Cardiac septum (tissue), 1 donor: ENCODE data around the gene SREBF1. TPM values are rescaled to one million over a fixed set of nuclear protein-coding genes. Genes with fewer than 3 reads are reported as not detected.

ENCODE experiments used
- DNase-seq: peaks from one replicate; pipeline ENCODE4 v3.0.0-alpha.2; 2020; ENCODE audit warnings: low spot score
- intact Hi-C: fragments of 100-400 bp; cut with DNase I; formaldehyde crosslinking; loops from one replicate; pipeline ENCODE4 v1.14.0; 2022
- total RNA-seq: library from RNA; stranded (reverse); fragmentation: NEBNext Ultra II Directional; extraction: Animal tissue kit (Norgen Biotek cat#: 25700); gene quantifications from one replicate; pipeline ENCODE4 v1.2.1, GENCODE V29; 2021
- donor health status: DM: no; HTN: no; CAD: no.

Gene SREBF1
- total RNA-seq, 1 donor from 2014 or later, result 17.1 TPM

DNA sequence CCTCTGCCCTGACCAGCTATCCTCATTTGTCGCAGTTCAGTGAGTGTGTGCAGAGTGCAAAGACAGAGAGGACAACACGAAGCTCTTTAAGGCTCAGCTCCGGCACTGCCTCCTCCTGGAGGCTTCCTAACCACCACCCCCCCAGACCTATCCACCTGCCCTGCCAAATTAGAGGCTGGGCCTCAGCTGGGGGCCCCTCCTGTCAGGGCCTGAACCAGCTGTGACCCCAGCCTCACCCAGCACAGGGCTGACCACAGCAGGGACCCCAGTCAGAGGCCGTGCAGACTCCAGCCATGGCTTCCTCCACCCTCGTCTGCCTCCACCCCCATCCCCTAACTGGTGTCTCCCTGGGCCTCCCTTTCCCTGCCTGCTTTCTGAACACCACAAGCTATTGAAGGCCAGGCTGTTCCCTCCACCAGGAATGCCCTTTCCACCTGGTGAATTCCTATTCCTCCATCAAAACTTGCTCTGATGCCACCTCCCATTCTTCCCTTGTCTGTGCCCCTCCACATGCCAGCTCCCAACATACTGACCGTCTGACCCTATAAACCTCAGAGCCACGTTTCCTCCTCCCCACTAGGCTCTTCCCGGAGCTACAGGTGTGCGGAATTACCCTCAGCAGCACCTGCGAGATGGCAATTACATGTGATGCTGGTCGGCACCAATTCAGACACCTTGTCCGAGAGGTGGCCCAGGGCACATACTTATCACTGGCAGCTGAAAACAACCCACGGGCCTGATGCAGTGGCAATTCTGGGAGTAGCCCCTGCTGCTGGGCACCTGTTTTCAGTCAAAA, 8.8 kb downstream of the SREBF1 start:
- intact Hi-C loops, result no loop called here
- DNase-seq, result no peak

DNA sequence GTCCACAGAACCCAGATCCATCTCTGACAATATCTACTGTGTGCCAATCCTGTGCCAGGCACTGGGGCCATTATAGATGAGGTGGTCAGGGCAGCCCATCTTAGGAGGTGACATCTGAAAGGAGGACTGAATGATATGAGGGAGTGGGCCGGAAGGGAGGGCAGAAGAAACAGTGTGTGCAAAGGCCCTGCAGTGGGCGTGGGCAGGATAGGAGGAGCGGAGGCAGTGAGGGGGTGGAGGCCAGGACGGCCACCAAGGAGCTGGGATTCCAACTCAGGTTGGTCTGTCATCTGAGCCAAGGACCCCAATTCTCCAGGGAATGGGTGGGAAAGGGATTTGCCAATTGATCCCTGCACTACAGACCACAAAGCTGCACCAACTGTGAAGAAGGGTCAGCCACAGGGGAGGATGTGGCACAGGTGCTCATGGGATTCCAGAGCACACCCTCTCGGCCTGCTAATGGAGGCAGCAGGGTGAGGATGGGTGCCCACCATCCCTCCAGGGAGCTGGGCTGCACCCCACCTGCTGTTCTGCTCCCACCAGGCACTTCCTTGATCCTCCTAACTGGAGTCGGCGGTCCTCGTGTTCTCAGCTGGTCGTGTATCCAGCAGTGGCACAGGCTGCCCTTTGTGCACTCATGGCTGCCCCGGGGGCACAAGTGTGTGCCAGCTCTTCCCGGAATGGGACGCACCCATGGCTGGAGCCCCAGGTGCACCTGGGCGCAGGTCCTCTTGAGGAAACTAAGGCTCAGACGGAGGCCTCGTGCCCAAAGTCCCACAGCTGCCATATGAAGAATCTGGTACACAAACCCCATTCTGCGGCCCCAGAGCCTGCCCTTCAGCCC, 9.6 kb downstream of the SREBF1 start:
- intact Hi-C loops, result no loop called here
- DNase-seq, result no peak

DNA sequence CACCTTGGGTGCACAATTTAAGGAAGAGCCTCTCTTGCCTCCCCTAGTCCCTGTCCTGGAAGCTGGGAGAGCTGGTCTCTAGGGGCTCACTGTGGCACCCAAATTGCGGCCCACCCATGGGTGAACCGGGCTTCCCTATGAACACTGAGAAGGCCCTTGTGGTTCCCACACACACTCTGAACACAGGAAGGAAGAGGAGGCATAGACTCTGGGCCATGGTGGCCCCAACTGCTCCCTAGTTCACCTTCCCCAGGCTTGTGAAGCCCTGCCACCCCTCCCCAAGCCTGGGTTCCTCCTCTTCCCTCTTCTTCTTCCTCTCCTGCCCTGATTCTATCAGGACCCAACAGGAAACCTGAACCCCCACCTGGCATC, 10.5 kb downstream of the SREBF1 start:
- no peak for DNase-seq
- intact Hi-C loops, result no loop called here

DNA sequence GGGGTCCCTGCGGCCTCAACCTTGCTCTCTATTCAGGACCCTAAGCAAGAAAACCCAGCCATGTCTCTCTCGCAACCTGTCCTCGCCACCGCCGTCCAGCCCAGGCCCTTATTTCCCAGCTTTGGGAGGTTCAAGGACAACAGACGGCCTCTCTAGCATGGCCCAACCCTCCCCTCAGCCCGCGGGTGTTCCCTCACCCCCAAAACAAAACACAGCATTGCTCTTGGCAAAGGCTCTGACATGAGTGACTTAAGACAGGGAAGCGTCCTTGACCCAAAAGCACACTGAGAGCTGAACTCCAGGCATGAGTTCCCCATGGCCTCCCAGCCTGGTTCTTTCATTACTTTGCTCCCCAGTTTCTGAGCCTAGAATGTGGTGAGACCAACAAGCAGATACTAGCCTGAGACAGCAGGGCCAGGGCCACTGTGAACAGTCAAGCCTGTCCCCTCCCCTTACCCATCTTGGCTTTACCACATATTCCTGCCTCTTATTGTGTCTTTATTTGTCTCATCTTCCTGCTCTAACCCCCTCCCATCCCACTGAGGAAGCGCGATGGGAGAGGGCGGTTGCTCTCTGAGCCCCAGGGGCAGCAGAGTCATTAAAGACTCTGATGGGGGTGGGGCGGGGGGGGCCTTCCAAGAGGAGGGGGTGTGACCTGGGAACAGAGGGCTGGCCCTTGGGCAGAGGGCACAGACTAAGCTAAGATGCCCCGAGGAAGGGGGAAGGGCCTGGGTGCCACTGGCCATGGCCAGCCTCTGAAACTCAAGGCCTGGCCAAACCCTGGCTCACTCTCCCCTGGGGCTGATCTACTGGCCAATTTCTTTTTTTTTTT, 11.8 kb downstream of the SREBF1 start:
- intact Hi-C loops, result loop anchor here (5.0 kb wide), 1 partner anchor 212 kb away; the partner anchor contains the start of genes ATPAF2 and GID4
- DNase-seq, result no peak

DNA sequence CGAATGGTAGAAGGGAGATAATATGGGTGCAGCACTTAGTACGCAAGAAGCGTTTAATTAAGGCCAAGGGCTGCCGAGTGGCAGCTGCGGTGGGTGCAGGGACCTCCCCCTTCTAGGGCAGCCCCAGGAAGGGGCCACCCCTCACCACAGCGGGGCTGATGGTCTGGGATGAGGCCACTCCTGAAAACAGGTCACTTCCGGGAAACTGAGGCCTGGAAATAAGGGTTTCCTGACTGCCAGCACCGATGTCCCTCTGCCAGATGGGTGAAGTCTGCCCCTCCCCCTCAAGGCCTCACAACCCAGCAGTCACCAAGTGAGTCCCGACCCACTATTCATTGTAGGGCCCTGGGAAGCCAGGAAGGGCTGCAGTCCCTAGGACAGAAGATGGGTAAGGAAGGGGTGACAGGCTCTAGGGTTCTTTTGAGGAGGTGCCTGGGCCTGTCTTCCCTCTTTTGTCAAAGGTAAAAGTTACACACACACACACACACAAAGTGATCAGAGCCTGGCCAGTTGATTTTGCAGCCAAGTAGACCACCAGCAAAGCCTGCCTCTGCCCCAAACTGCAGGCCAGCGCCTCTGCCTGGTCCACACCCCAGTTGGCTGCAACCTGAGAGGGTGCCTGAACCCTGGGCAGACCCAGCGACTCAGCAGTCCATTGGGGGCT, 12.5 kb downstream of the SREBF1 start:
- DNase-seq, result no peak
- intact Hi-C loops, result loop anchor here (5.0 kb wide), 1 partner anchor 213 kb away; the partner anchor contains the start of genes ATPAF2 and GID4

DNA sequence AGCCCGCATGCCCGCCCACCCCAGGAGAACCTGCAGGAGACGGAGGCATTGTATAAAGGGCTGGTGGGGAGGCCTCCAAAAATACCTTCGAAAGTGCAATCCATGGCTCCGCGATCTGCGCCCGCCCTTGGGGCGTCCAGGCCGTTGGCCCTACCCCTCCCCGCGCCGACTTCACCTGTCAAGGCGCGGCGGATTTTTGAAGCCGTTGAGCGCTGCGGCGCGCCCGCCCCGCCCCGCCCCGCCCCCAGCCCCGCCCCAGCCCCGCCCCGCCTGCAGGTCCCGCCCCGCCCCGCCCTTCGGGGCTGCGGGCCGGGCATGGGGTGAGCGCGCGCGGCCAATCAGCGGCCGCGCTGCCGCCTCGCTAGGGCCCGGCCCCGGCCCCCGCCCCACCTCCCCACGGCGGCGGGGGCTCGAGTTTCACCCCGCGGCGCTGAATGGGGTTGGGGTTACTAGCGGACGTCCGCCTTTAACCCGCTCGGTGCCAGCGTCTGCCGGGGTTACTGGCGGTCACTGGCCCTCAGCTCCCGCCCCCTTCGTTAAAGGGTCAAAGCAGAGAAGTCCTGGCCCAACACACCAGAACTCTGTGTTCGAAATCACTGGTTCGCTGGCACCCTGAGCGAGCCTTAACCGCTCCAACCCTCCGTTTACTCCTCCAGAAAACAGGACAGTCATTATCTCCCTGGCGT, 13.2 kb downstream of the SREBF1 start:
- peak; percentile 91 for DNase-seq
- intact Hi-C loops, result loop anchor here (5.0 kb wide), 1 partner anchor 214 kb away; the partner anchor contains the start of genes ATPAF2 and GID4

DNA sequence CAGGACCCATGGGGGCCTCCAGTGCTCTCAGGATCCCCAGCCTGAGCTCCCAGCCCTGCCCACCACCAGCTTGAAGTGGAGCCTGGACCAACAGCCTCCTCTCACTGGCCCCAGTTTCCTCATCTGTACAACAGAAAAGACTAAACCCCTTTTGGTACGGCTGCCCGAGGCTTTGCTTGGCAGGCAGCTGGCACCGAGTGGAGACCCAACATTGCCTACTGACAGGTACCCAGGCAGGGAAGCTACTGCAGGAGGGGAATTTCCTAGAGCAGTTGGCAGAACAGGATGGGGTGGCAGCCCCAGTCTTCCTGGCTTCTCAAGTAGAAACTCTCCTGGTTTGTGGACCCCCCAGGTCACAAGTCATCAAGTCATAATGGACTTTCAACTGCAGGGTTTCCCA, 14.2 kb downstream of the SREBF1 start:
- no peak for DNase-seq
- intact Hi-C loops, result loop anchor here (5.0 kb wide), 1 partner anchor 215 kb away; the partner anchor contains the start of genes ATPAF2 and GID4

DNA sequence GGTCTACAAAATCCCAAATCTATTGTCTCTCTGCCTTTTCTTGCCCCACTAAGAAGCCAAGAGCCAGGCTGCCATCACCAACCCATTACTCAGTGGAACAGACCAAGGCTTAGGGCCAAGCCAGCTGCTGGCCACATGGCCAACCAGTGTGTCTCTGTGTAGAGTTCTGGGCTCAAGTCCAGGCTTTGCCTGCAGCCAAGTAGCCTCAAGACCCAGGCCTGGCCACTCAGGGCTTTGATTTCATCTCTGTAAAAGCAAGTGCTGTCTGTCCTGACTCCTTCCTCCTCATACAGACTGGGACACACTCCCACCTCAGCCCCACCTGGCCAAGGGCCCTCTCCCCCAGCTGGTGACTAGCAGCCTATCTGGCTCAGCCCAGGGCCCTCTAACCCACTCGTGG, 14.6 kb downstream of the SREBF1 start:
- no peak for DNase-seq
- intact Hi-C loops, result loop anchor here (5.0 kb wide), 1 partner anchor 215 kb away; the partner anchor contains the start of genes ATPAF2 and GID4

DNA sequence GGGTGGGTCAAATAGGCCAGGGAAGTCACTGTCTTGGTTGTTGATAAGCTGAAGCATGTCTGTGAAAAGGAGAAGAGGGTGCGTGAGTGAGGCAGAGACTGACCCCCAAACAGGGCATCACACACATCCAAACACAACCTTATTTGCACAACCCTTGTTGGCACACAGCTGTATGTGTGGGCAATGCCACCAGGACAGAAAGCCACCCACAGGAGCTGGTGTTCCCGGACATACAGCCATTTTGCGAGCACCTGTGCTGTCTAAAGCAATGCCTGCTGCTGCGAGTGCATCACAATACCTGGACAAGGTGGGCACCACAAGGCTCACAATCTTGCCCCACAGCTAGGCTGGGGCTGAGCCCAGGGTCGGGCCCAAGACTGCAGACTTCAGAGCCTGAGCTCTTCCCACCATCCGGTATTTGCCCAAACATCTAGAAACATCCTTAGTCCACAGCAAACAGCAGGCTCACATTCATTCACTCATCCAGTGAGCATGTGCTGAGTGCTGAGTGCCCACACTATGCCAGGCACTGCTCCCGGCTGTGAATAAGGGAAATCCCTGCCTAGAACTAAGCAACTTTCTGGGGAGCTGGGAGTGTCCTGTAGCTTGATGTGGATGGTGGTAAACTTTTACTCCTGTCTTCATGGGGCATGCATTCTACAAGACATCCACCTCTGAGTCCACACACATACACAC, 16.2 kb downstream of the SREBF1 start:
- DNase-seq, result no peak
- intact Hi-C loops, result loop anchor here (5.0 kb wide), 1 partner anchor 217 kb away; the partner anchor contains the start of genes ATPAF2 and GID4

DNA sequence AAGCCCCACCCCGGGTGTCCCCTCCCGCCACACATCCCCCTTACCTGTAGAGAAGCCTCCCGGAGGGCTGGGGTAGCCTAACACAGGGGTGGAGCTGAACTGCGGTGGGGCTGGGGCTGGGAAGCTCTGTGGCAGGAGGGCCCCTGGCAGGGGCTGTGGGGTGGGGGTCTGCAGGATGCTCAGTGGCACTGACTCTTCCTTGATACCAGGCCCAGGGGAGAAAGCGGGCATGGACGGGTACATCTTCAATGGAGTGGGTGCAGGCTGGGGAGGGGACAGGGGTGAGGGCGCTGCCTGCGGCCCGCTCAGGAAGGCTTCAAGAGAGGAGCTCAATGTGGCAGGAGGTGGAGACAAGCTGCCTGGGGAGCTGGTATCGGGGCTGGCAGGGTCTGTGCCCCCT, 16.7 kb downstream of the SREBF1 start:
- intact Hi-C loops, result loop anchor here (5.0 kb wide), 1 partner anchor 217 kb away; the partner anchor contains the start of genes ATPAF2 and GID4
- no peak for DNase-seq

DNA sequence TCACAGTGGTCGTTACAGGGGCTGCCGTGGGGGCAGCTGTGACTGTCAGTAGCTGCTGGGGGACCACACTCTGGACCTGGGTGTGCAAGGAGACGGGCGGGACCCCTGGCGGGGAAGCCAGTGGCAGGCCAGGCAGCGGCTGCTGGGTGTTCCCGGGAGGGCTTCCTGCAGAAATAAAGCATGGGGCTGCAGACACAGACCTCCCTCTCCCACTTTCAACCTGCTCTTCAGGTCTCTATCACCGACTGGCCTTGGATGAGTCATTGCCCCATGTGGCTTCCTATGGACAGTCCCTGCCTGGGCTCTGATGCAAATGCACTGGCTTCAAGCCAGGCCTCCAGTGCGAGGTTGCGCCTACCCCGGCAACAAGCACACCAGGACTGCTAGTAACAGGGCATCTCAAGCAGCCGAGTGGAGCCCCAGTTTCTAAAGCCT, 17.2 kb downstream of the SREBF1 start:
- intact Hi-C loops, result no loop called here
- no peak for DNase-seq

DNA sequence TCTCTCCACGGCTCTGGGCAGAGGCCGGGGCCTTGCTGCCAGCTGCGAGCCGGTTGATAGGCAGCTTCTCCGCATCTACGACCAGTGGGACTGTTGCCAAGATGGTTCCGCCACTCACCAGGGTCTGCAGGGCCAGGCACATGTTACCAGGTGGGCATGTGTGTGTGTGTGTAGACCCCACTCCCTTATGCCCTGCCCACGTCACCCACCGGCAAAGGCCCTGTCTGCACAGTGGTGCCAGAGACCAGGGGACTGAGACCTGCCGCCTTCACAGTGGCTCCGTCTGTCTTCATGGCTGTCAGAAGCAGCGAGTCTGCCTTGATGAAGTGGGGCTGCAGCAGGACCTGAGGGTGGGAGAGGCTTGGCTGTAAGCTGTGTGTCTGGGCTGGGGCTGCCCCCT, 17.7 kb downstream of the SREBF1 start:
- no peak for DNase-seq
- intact Hi-C loops, result no loop called here

DNA sequence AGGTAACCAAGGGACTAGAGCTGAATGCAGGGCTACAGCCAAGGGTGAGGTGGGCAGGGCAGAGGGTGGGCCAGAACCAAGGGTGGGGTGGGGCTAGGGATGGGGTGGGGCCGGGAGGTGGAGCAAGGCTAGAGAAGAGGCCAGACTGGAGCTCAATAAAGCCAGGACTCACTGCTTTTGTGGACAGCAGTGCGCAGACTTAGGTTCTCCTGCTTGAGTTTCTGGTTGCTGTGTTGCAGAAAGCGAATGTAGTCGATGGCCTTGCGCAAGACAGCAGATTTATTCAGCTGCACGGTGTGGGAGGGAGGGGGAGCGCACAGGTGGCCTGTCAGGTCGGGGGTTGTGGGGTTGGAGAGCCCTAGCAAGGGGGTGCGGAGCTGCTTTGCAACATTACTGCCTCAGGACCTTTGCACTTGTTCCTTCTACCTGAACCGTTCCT, 18.7 kb downstream of the SREBF1 start:
- intact Hi-C loops, result no loop called here
- DNase-seq, result no peak

DNA sequence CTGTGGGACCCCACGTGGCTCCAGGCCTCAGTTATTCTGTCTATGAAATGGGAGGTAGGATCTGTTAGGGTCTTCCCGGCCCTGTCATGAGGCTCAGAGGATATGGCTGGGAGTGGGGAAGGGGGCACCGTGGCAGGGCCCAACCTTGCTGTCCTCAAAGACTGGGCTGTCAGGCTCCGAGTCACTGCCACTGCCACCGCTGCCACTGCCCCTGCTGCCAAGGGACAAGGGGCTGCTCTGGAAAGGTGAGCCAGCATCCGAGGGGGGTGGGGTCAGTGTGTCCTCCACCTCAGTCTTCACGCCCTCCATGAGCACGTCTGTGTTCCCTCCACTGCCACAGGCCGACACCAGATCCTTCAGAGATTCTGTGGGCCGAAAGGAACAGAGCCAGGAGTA, 19.2 kb downstream of the SREBF1 start:
- intact Hi-C loops, result no loop called here
- no peak for DNase-seq

DNA sequence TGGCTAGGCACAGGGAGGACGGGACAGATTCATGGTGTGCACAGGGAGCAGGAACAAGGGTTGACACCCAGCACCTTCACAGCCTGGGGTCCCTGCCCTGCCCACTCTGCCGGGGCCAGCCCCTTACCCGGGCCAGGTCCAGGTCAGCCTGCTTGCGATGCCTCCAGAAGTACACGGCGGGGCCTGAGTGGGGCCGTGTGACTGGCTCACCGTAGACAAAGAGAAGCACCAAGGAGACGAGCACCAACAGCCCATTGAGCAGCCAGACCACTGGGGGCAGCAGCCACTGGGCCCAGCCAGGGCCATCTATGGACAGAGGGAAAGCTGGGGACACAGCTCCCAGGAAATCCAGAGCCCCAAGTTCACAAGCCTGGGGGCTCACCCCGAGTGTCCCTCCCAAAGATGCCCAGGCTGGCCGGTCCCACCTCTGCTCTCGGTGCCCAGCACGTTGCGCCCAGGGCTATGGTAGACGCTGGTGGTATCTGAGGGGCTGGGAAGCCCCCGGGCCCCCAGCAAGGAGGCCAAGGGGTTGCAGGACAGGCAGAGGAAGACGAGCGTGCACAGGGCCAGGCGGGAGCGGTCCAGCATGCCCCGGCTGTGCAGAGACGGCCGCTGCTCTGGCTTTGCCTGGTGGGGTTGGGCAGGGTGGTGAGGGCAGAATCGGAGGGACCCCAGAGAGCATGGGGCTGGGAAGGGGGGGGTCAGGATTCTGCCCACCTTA, 19.8 kb downstream of the SREBF1 start:
- intact Hi-C loops, result no loop called here
- DNase-seq, result no peak

DNA sequence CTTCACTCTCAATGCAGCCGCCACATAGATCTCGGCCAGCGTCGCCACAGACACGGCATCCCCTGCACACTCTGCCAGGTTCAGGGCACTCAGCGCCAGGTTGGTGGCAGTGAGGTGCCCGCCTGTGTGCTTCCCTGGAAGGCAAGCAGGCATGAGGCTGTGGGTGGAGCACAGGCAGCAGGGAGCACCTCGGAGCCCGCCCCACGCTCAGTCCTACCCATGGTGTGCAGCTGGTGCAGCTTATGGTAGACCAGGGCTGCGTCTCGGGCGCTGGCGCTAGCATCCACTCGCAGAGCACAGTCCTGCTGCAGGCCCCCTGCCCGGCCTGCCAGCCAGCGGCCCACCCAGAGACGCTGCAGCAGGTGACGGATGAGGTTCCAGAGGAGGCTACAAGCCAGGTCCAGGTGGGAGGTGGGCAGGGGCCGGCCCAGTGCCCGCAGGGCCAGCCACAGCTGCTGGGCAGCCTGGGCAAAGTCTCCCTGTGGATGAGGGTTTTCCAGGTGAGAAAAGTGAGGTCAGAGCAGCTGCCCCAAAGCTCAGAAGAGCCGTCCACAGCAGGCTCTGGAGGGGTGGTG, 20.5 kb downstream of the SREBF1 start:
- DNase-seq, result no peak
- intact Hi-C loops, result no loop called here
